IMR-90 (cell line): Measurements from ENCODE around the gene DGKE. TPM values are rescaled to one million over a fixed set of nuclear protein-coding genes. Genes with fewer than 3 reads are reported as not detected.

Experiments used
- ATAC-seq: fragments of 200-7000 bp; cut with Tn5 transposase; 2 replicates; pipeline ENCODE4 v1.9.1; 2020; ENCODE audit warnings: low read depth, mild to moderate bottlenecking, moderate library complexity
- BruUV-seq: library from RNA; stranded (reverse); fragments of 400-500 nt; replicated peaks from 2 replicates; lab custom pipeline; 2021; lab: Mats Ljungman, UMichigan
- CTCF ChIA-PET: fragments of 300-600 bp; formaldehyde crosslinking; extraction: SDS; loops from one replicate; lab custom pipeline; 2021; ENCODE audit warnings: antibody characterized with exemption; lab: Yijun Ruan, JAX
- POLR2A ChIA-PET: fragments of 300-600 bp; sonication (Branson Sonifier 250); formaldehyde crosslinking; loops from one replicate; lab custom pipeline; 2022; ENCODE audit warnings: antibody characterized with exemption; ENCODE audit not compliant: unreplicated experiment; lab: Charles Lee
- DNase-seq: peaks from one replicate; pipeline ENCODE4 v3.0.0; 2013
- H2AFZ ChIP-seq: replicated peaks from 2 replicates; pipeline ENCODE3; 2013; ENCODE audit warnings: low read length, mild to moderate bottlenecking; ENCODE audit not compliant: poor library complexity
- H2AK5ac ChIP-seq: 2 replicates; pipeline ENCODE4 v1.6.1; 2013; ENCODE audit warnings: low read depth, low read length, inconsistent platforms
- H2AK9ac ChIP-seq: replicated peaks from 2 replicates; pipeline ENCODE3; 2013; ENCODE audit warnings: mild to moderate bottlenecking, low read depth, low read length, moderate library complexity; ENCODE audit not compliant: poor library complexity
- H2BK120ac ChIP-seq: 2 replicates; pipeline ENCODE4 v1.6.1; 2013; ENCODE audit warnings: low read depth, low read length, inconsistent platforms
- H2BK15ac ChIP-seq: 3 replicates; pipeline ENCODE4 v1.6.1; 2013; ENCODE audit warnings: low read depth, low read length, inconsistent platforms
- H2BK20ac ChIP-seq: 2 replicates; pipeline ENCODE4 v1.6.1; 2013; ENCODE audit warnings: low read depth, mild to moderate bottlenecking, inconsistent platforms, low read length, moderate library complexity
- H2BK5ac ChIP-seq: 2 replicates; pipeline ENCODE4 v1.6.1; 2013; ENCODE audit warnings: mild to moderate bottlenecking, low read depth, low read length, inconsistent platforms; ENCODE audit not compliant: poor library complexity, severe bottlenecking
- H3K14ac ChIP-seq: replicated peaks from 2 replicates; pipeline ENCODE4 v1.6.1; 2013; ENCODE audit warnings: low read depth, low read length, inconsistent platforms
- H3K18ac ChIP-seq: 2 replicates; pipeline ENCODE4 v1.6.1; 2013; ENCODE audit warnings: low read depth, low read length, control low read depth
- H3K23ac ChIP-seq: 2 replicates; pipeline ENCODE4 v1.6.1; 2013; ENCODE audit warnings: low read depth, low read length, inconsistent platforms
- H3K27ac ChIP-seq: 2 replicates; pipeline ENCODE4 v1.5.1; 2013; ENCODE audit warnings: mild to moderate bottlenecking, control low read depth, low read length; ENCODE audit not compliant: insufficient read depth
- H3K27me3 ChIP-seq: 2 replicates; pipeline ENCODE4 v1.6.1; 2013; ENCODE audit warnings: low read length; ENCODE audit not compliant: control insufficient read depth, insufficient read depth
- H3K36me3 ChIP-seq: 2 replicates; pipeline ENCODE4 v1.6.1; 2013; ENCODE audit warnings: low read length, mixed read lengths; ENCODE audit not compliant: control insufficient read depth, insufficient read depth
- H3K4ac ChIP-seq: 2 replicates; pipeline ENCODE4 v1.6.1; 2013; ENCODE audit warnings: low read depth, low read length, inconsistent platforms
- H3K4me1 ChIP-seq: 2 replicates; pipeline ENCODE4 v1.6.1; 2013; ENCODE audit warnings: low read length, mixed read lengths; ENCODE audit not compliant: control insufficient read depth, insufficient read depth
- H3K4me2 ChIP-seq: 2 replicates; pipeline ENCODE4 v1.6.1; 2013; ENCODE audit warnings: low read depth, mild to moderate bottlenecking, control low read depth, low read length, moderate library complexity
- H3K4me3 ChIP-seq: 2 replicates; pipeline ENCODE4 v1.5.1; 2013; ENCODE audit warnings: low read depth, mild to moderate bottlenecking, control low read depth, low read length, moderate library complexity; ENCODE audit not compliant: insufficient read depth
- H3K56ac ChIP-seq: 2 replicates; pipeline ENCODE4 v1.6.1; 2013; ENCODE audit warnings: low read length, inconsistent platforms; ENCODE audit not compliant: insufficient read depth; ENCODE audit errors: extremely low read depth
- H3K79me1 ChIP-seq, 2 experiments: 2 replicates each; pipeline ENCODE4 v1.6.1; 2013; ENCODE audit warnings: low read length in 2 of 2, inconsistent platforms in 1 of 2, low read depth in 1 of 2
- H3K9ac ChIP-seq: 2 replicates; pipeline ENCODE4 v1.6.1; 2013; ENCODE audit warnings: low read depth, low read length, control low read depth
- H3K9me1 ChIP-seq: 2 replicates; pipeline ENCODE4 v1.6.1; 2013; ENCODE audit warnings: low read length, inconsistent platforms; ENCODE audit not compliant: insufficient read depth
- H3K9me3 ChIP-seq: 2 replicates; pipeline ENCODE4 v1.6.1; 2013; ENCODE audit warnings: low read length; ENCODE audit not compliant: control insufficient read depth, insufficient read depth
- H4K20me1 ChIP-seq: 2 replicates; pipeline ENCODE4 v1.6.1; 2013; ENCODE audit warnings: low read length, inconsistent platforms; ENCODE audit not compliant: insufficient read depth
- H4K5ac ChIP-seq: 2 replicates; pipeline ENCODE4 v1.6.1; 2013; ENCODE audit warnings: mild to moderate bottlenecking, low read depth, low read length, control low read depth
- H4K8ac ChIP-seq, 2 experiments: 2 replicates each; pipeline ENCODE4 v1.6.1; 2013; ENCODE audit warnings: low read depth in 2 of 2, low read length in 2 of 2, control low read depth in 1 of 2, inconsistent platforms in 1 of 2
- H4K91ac ChIP-seq: 2 replicates; pipeline ENCODE4 v1.6.1; 2013; ENCODE audit warnings: low read depth, low read length, inconsistent platforms; ENCODE audit not compliant: insufficient read depth
- CHD1 ChIP-seq: IDR thresholded peaks from 2 replicates; pipeline ENCODE4 v1.6.1; 2012; ENCODE audit warnings: low read depth, low read length, improper control_type of control experiment
- ELK1 ChIP-seq: fragments of 150-350 bp; IDR thresholded peaks from 2 replicates; pipeline ENCODE4 v1.6.1; 2016; ENCODE audit warnings: low read depth, mild to moderate bottlenecking, low read length, moderate library complexity, borderline replicate concordance
- MAFK ChIP-seq: IDR thresholded peaks from 2 replicates; pipeline ENCODE4 v1.6.1; 2012; ENCODE audit warnings: low read depth, low read length, improper control_type of control experiment
- MAZ ChIP-seq: IDR thresholded peaks from 2 replicates; pipeline ENCODE4 v1.6.1; 2012; ENCODE audit warnings: low read depth, mild to moderate bottlenecking, low read length, improper control_type of control experiment, moderate library complexity, borderline replicate concordance
- RAD21 ChIP-seq: IDR thresholded peaks from 2 replicates; pipeline ENCODE4 v1.6.1; 2012; ENCODE audit warnings: low read length, improper control_type of control experiment
- SMC3 ChIP-seq: fragments of 150-350 bp; IDR thresholded peaks from 2 replicates; pipeline ENCODE4 v1.6.1; 2016; ENCODE audit warnings: low read depth, mild to moderate bottlenecking, antibody characterized with exemption, low read length, moderate library complexity
- WGBS, 2 experiments: methylation state at CpG; one replicate each; pipeline versions ENCODE4 v1.1.5 to v1.1.7; 2013; ENCODE audit warnings: missing lambda C conversion rate in 2 of 2; ENCODE audit not compliant: insufficient read length in 1 of 2; ENCODE audit errors: extremely low coverage in 2 of 2; 5-methylcytosine and 5-hydroxymethylcytosine counted together
- dilution Hi-C: fragments of 300-500 bp; cut with HindIII; formaldehyde crosslinking; loops from one replicate; pipeline ENCODE4 v1.14.3; 2018; ENCODE audit warnings: low sequenced_read_pairs; ENCODE audit not compliant: unreplicated experiment
- in situ Hi-C: fragments of 300-500 bp; cut with MboI; formaldehyde crosslinking; loops from 3 replicates; pipeline ENCODE4 v1.14.3; 2019; ENCODE audit warnings: low sequenced_read_pairs, inconsistent platforms, mixed read lengths
- intact Hi-C: fragments of 100-400 bp; cut with micrococcal nuclease; formaldehyde crosslinking; loops from 2 replicates; pipeline ENCODE4 v1.10.0; 2022
- polyA plus RNA-seq, 3 experiments: library from polyadenylated mRNA; depleted of rRNA; stranded (reverse); fragments of >200 nt; gene quantifications; 2 replicates each; pipeline ENCODE4 v1.2.3, GENCODE V29; 2012; ENCODE audit warnings: low replicate concordance in 1 of 3
- total RNA-seq: library from RNA; depleted of rRNA; stranded (reverse); fragments of >200 nt; gene quantifications from 2 replicates; pipeline ENCODE4 v1.2.3, GENCODE V29; 2012

Gene DGKE
- total and polyA plus RNA-seq, 2 of the 4 experiments (the other 2 are of a cell fraction): 3.9 to 5.0 TPM

- Histone ChIP-seq H3K27ac (no peak overlapping the region), H2AK5ac (no peak overlapping the region), H3K79me1 (peaks cover 21 to 36% of the 10 kb centered on the region in 2 experiments), H2AK9ac (no peak overlapping the region), H2BK120ac (no peak overlapping the region), H2AFZ (no peak overlapping the region), H3K36me3 (peaks cover 69% of the 10 kb centered on the region), H4K5ac (no peak overlapping the region), H3K14ac (no peak overlapping the region), H3K4me2 (no peak overlapping the region), H3K23ac (no peak overlapping the region), H4K91ac (no peak overlapping the region), H3K27me3 (no peaks in the 10 kb centered on the region), H3K4me3 (no peak overlapping the region), H2BK15ac (no peak overlapping the region), H3K9ac (no peak overlapping the region), H3K4ac (no peak overlapping the region), H3K56ac (no peak overlapping the region), H3K9me1 (peaks cover 19% of the 10 kb centered on the region), H3K18ac (no peak overlapping the region), H2BK20ac (no peak overlapping the region), H3K9me3 (no peaks in the 10 kb centered on the region), H4K20me1 (0 out of 2 replicates have a peak, but pooled peaks cover 3% of the 10 kb centered on the region), H4K8ac (no peak overlapping the region), H3K4me1 (peaks cover 5% of the 10 kb centered on the region; the same call in 1 of the 2 replicates), H2BK5ac (no peak overlapping the region)
- dilution Hi-C loops: no loop called here
- DNase-seq (no peak), ATAC-seq (no peak)
- CTCF ChIA-PET: no interaction called here
- intact Hi-C loops: no loop called here
- in situ Hi-C loops: no loop called here
- BruUV-seq: no TSS peak
- WGBS, 2 experiments: 60% methylated on average over 1 of the region's 9 CpGs; no CpG with 5 or more reads in 1 of the 2 experiments
- no peak for TF ChIP-seq ELK1
- no peak for TF ChIP-seq SMC3
- no peak for TF ChIP-seq MAZ
- no peak for TF ChIP-seq CHD1
- no peak for TF ChIP-seq MAFK
- no peak for TF ChIP-seq RAD21
- POLR2A ChIA-PET: no interaction called here
These were observed 64.9 kb downstream of the DGKE start for GRCh38 chr17:56898874-56899273.
